ENCODE data around the gene KCNQ5. TPM values are rescaled to one million over a fixed set of nuclear protein-coding genes. Genes with fewer than 3 reads are reported as not detected.

The KCNQ5 gene
- total RNA-seq, 8 experiments from 2014 or later = 0.17 to 18.5 (median 1.7) TPM

DNA sequence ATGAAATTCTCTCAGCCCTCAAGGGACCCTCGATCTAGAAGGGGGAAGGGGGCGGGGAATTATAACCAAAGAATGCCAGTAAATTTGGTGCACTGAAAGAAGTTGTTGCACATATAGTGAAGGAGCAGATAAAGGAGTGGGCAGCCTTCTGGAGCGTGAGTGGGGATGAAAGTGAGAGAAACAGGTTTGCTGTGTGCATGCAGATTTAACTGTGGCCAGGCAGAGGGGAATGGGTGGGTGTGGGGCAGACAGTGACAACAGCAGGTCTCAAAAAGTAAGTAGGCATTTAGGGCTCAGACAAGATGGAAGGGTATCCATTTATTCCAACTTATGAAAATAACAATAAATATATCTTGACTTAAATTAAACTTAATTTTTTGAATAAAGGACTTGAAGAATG lies 149.1 kb downstream of the KCNQ5 start:
- WGBS, 10 experiments = 19 to 100% (median 80%) methylated on average over 1 to 3 of the region's 3 CpGs; no CpG with 5 or more reads in 1 of the 10 experiments
- no peak for ATAC-seq (replicated peaks in 6 of 8)

DNA sequence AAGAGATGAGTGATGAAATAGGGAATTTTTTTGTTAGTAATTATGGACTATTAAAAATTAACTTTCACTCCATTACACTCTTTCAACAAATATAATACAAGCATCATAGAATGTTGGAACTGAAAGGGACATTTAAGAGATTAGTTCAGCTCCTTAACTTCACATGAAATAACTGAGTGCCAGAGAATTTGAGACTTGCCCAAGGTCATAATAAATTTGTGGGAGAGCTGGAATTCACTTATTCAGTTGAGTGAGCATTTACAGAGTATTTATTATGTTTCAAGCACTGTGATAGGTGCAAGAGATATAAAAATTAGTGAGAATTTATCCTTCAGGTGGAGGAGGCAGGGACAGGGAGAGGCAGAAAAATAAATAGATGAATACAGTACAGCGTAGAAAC lies 154.6 kb downstream of the KCNQ5 start:
- 17 to 100% (median 100%) methylated on average over 1 of the region's 1 CpG; no CpG with 5 or more reads in 1 of the 10 experiments for WGBS, 10 experiments
- no peaks in the 10 kb centered on the region for H3K4me1 ChIP-seq (replicated peaks in 1 of 2)

More for the DNA sequence above, 149.1 kb downstream of the KCNQ5 start:
- no peak overlapping the region for H3K4me3 ChIP-seq
- in situ Hi-C loops (cut with MboI; ENCODE audit: low pct_unique_long_range_greater_than_20kb in 2 of 9, low sequenced_read_pairs in 9 of 9, unreplicated experiment in 9 of 9) = no loop called here
- H3K27ac ChIP-seq = no peak overlapping the region
- H3K4me1 ChIP-seq (replicated peaks in 1 of 2) = no peaks in the 10 kb centered on the region

DNA sequence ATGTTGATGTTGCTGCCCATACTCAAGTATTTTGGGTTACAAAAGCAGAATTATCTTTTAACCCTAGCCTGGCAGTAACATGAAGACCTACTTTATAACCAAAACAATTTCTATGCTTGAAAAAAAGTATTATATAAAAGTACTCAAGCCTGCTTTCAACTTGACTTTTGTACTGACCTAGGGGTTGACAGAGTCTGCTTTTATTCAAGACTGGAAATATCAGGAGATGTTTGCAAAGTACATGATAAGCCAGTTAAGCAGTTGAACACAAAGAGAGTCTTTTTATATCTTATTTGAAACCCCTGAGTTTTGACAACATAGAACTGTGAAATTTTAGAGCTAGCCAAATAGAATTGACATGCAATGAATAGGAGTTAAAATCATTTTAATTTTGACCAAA lies 159.8 kb downstream of the KCNQ5 start:
- Histone ChIP-seq H3K4me3 (no peak overlapping the region), H3K4me1 (replicated peaks in 1 of 2) (no peaks in the 10 kb centered on the region), H3K27ac (no peak overlapping the region)
- no peak for ATAC-seq (replicated peaks in 6 of 8)
- in situ Hi-C loops (cut with MboI; ENCODE audit: low pct_unique_long_range_greater_than_20kb in 2 of 9, low sequenced_read_pairs in 9 of 9, unreplicated experiment in 9 of 9) = no loop called here

More for the DNA sequence above, 154.6 kb downstream of the KCNQ5 start:
- in situ Hi-C loops (cut with MboI; ENCODE audit: low pct_unique_long_range_greater_than_20kb in 2 of 9, low sequenced_read_pairs in 9 of 9, unreplicated experiment in 9 of 9) = no loop called here
- H3K4me3 ChIP-seq = no peak overlapping the region
- no peak for ATAC-seq (replicated peaks in 6 of 8)
- no peak overlapping the region for H3K27ac ChIP-seq

DNA sequence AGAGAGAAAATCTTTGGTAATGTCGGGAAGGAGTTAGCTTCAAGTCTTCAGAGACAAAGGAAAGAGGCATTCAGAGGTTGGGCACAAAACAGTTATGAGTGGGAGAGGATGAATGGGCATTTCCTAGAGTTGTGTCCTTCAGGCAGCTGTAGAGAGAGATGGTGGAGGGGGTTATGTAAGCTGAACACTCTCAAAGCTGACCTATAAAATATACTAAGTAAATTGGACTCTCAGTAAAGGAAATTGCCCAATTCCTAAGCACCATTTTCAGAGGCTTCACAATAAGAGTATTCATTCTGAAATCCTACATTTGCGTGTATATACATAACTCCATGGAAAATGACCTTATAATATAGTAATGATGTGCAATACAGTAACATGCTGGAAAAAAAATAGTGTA lies 161.2 kb downstream of the KCNQ5 start:
- in situ Hi-C loops (cut with MboI; ENCODE audit: low pct_unique_long_range_greater_than_20kb in 2 of 9, low sequenced_read_pairs in 9 of 9, unreplicated experiment in 9 of 9) = no loop called here
- 40 to 100% (median 85%) methylated on average over 1 to 2 of the region's 2 CpGs for WGBS, 10 experiments
- Histone ChIP-seq H3K4me1 (replicated peaks in 1 of 2) (no peaks in the 10 kb centered on the region), H3K27ac (no peak overlapping the region), H3K4me3 (no peak overlapping the region)
- no peak for ATAC-seq (replicated peaks in 6 of 8)

DNA sequence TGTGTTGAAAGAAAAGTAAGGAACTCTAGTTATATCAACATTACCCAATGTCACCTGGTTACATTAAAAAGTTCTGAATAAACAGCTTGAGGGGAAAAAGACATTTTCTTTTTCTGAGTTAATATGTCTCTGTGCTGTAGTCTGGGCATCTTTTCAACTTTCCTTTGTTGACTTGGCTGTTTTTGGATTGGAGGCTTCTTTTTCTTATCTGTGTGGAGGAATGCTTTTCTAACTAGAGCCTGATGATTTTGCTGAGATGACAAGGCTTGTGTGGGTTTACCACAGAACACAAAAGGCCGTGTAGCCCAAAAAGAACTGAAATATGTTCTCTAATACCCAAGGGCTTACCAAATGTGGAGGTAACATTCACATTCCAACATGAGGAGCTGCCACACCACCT lies 161.8 kb downstream of the KCNQ5 start:
- Histone ChIP-seq H3K27ac (no peak overlapping the region), H3K4me1 (replicated peaks in 1 of 2) (no peaks in the 10 kb centered on the region), H3K4me3 (no peak overlapping the region)
- in situ Hi-C loops (cut with MboI; ENCODE audit: low pct_unique_long_range_greater_than_20kb in 2 of 9, low sequenced_read_pairs in 9 of 9, unreplicated experiment in 9 of 9) = no loop called here
- 50 to 75% (median 61%) methylated on average over 1 of the region's 1 CpG; no CpG with 5 or more reads in 6 of the 10 experiments for WGBS, 10 experiments
- no peak for ATAC-seq (replicated peaks in 6 of 8)

DNA sequence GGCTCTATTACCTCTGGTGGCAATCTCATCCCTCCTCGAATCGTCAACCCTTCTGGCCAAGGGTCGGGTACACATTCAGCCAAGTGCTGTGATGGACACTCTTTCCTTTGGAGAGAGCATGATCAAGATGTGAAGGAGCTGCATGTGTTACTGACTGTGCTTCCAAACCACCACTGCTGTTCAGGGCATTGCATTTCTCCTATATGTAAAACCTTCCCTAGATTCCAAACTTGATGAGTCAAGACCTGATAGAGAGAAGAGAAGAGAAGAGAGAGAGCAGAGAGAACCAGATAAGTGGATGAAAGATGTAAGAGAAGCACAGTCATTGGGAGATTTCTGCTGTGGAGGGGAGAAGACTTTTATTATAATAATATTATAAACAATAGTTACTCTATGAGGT lies 162.2 kb downstream of the KCNQ5 start:
- Histone ChIP-seq H3K27ac (no peak overlapping the region), H3K4me1 (replicated peaks in 1 of 2) (no peaks in the 10 kb centered on the region), H3K4me3 (no peak overlapping the region)
- WGBS, 10 experiments = 14 to 100% (median 76%) methylated on average over 1 to 3 of the region's 3 CpGs; no CpG with 5 or more reads in 5 of the 10 experiments
- in situ Hi-C loops (cut with MboI; ENCODE audit: low pct_unique_long_range_greater_than_20kb in 2 of 9, low sequenced_read_pairs in 9 of 9, unreplicated experiment in 9 of 9) = no loop called here
- no peak for ATAC-seq (replicated peaks in 6 of 8)

DNA sequence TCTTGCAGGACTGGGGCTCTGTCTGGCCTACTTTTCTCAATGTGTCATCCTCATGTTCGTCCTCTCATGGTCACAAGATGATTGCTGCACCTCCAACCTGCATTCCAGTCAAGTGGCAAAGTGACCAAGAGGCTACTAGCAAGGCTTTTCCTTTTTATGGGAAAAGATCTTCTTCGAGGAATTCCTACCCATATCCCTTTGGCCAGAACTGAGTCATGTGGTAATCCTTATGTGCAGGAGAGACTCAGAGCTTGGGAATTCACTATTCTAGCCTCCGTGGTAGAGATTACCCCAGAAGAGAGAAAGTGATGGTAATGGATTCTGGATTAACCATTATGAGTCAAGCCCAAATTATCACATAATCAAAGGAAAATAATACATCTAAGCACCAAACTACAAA lies 162.7 kb downstream of the KCNQ5 start:
- Histone ChIP-seq H3K27ac (no peak overlapping the region), H3K4me1 (replicated peaks in 1 of 2) (no peaks in the 10 kb centered on the region), H3K4me3 (no peak overlapping the region)
- ATAC-seq (replicated peaks in 6 of 8) = no peak
- in situ Hi-C loops (cut with MboI; ENCODE audit: low pct_unique_long_range_greater_than_20kb in 2 of 9, low sequenced_read_pairs in 9 of 9, unreplicated experiment in 9 of 9) = no loop called here
- 0 to 77% (median 65%) methylated on average over 1 to 3 of the region's 3 CpGs; no CpG with 5 or more reads in 2 of the 10 experiments for WGBS, 10 experiments

DNA sequence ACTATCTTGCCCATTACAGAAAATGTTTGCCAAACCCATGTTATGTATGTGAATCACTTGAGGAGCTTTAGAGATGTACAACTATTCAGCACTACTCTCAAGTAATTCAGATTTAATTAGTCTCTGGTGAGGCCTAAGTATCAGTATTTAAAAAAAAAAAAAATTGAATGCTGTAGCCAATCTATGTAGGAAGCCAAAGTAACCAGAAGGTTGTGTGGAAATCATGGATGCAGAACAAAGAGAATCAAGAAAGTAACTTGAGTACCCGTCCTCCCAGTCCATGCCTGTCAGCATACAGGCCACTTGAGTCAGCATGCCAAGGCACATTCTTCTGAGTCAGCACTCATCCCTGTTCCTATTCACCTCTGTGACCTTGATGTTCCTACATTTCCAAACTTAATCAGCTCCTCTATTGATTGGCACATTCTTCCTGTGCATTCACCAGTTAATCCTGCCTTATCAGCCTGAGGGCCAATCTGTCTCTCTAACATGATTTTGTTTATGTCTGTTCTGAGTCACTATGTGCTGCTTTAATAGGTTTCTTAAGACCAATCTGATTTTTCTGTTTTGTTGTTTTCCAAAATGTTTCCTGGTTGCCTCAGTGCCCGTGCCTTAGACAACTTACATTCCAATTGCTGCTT lies 165.6 kb downstream of the KCNQ5 start:
- H3K4me3 ChIP-seq = no peak overlapping the region
- 25 to 100% (median 67%) methylated on average over 1 to 2 of the region's 2 CpGs; no CpG with 5 or more reads in 3 of the 10 experiments for WGBS, 10 experiments
- no peak overlapping the region for H3K27ac ChIP-seq
- in situ Hi-C loops (cut with MboI; ENCODE audit: low pct_unique_long_range_greater_than_20kb in 2 of 9, low sequenced_read_pairs in 9 of 9, unreplicated experiment in 9 of 9) = no loop called here
- no peaks in the 10 kb centered on the region for H3K4me1 ChIP-seq (replicated peaks in 1 of 2)
- peak in 3 of 8 experiments; percentile 68 to 84 (median 73) for ATAC-seq (replicated peaks in 6 of 8)

DNA sequence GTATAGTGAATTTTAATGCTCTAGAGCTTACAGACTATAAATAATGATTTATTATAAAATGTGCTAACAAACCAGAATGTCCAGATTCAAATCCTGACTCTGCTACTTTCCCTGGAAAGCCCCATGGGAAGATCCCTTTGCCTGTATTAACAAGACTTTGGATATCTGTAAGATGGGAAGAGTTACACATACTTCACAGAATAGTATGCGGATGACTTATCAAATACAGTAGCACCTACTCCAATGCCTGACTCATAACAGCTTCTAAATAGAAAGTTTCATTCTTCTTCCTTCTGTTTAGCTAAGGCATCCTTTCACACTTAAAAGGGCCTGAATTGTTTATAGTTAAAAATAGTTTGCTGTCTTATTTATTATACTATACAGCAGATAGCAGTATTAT lies 166.3 kb downstream of the KCNQ5 start:
- in situ Hi-C loops (cut with MboI; ENCODE audit: low pct_unique_long_range_greater_than_20kb in 2 of 9, low sequenced_read_pairs in 9 of 9, unreplicated experiment in 9 of 9) = no loop called here
- Histone ChIP-seq H3K27ac (no peak overlapping the region), H3K4me1 (replicated peaks in 1 of 2) (no peaks in the 10 kb centered on the region), H3K4me3 (no peak overlapping the region)
- 83 to 100% (median 100%) methylated on average over 1 of the region's 1 CpG; no CpG with 5 or more reads in 3 of the 10 experiments for WGBS, 10 experiments
- ATAC-seq (replicated peaks in 6 of 8) = peak in 3 of 8 experiments; percentile 11 to 63 (median 53)

DNA sequence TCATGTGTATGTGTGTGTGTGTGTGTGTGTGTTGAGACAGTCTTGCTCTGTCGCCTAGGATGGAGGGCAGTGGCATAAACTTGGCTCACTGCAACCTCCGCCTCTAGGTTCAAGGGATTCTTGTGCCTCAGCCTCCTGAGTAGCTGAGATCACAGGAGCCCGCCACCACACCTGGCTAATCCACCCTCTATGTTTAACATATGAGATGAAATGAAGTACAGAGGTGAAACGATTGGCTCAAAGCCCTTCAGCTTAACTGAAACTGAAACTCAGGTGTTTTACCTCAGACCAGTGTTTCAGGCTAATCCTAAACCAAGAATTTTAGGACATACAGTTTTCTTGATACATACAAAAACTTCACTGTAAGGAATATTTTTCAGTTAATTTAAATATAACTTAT lies 167.3 kb downstream of the KCNQ5 start:
- Histone ChIP-seq H3K27ac (no peak overlapping the region), H3K4me3 (no peak overlapping the region), H3K4me1 (replicated peaks in 1 of 2) (no peaks in the 10 kb centered on the region)
- in situ Hi-C loops (cut with MboI; ENCODE audit: low pct_unique_long_range_greater_than_20kb in 2 of 9, low sequenced_read_pairs in 9 of 9, unreplicated experiment in 9 of 9) = no loop called here
- WGBS, 10 experiments = 79 to 100% (median 100%) methylated on average over 1 to 3 of the region's 4 CpGs; no CpG with 5 or more reads in 6 of the 10 experiments
- no peak for ATAC-seq (replicated peaks in 6 of 8)

DNA sequence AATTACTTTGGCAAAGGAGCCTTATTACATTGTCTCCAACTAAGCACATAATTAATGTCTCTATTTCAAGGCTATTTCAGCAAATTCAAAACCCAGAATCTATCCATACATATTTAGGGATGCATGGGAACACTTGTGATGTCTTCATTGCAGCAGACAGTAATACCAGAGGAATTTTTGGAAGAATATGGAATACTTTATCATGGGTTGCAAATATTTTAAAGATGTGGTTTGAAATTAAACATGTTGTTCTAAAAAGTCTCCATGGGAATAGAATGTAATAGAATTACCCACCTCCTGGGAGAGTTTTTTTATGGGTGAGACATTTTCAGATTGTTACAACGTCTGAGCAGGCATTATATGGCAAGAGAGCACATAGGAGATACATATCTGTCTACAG lies 170.8 kb downstream of the KCNQ5 start:
- H3K27ac ChIP-seq = no peak overlapping the region
- H3K4me1 ChIP-seq (replicated peaks in 1 of 2) = no peaks in the 10 kb centered on the region
- WGBS, 10 experiments = 0 to 83% (median 38%) methylated on average over 1 of the region's 1 CpG; no CpG with 5 or more reads in 4 of the 10 experiments
- H3K4me3 ChIP-seq = no peak overlapping the region
- in situ Hi-C loops (cut with MboI; ENCODE audit: low pct_unique_long_range_greater_than_20kb in 2 of 9, low sequenced_read_pairs in 9 of 9, unreplicated experiment in 9 of 9) = no loop called here
- ATAC-seq (replicated peaks in 6 of 8) = peak in 1 of 8 experiments; percentile 60

DNA sequence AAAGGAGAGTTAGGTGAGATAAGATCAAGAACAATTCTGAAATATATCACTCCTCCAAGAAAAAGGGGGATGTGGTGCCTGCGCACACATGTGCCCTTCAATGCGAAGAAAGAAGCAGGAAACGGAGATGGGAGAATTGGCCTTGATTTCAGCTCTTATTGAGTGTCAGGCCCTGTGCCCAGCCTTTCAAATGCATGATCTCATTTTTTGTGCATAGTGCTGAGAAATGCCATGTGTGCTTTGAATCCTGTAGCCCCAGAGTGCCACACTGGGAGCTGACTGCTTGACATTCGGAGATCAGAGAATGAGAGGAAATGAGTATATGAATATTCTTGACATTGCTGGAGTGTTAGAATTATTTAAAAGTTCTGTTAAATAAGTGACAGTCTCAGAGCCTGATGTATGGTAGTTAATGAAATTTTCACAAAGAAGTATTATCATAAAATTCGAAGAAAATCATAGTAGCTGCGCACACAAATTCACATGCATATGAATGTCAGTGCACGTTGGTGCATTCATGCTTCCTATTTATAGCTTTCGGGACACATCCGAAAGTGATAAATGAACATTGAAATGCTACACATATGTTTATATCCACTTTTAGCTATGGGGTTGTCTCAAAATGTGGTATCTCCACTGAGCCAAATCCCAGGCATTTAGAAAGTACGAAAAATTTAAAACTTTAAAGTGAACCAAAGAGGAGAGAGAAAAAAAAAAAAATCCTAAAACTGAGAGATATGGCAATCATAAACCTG lies 172.0 kb downstream of the KCNQ5 start:
- ATAC-seq (replicated peaks in 6 of 8) = peak in 2 of 8 experiments; percentile 48 to 53
- no peak overlapping the region for H3K27ac ChIP-seq
- WGBS, 10 experiments = 11 to 88% (median 72%) methylated on average over 6 to 10 of the region's 10 CpGs
- no peak overlapping the region for H3K4me3 ChIP-seq
- in situ Hi-C loops (cut with MboI; ENCODE audit: low pct_unique_long_range_greater_than_20kb in 2 of 9, low sequenced_read_pairs in 9 of 9, unreplicated experiment in 9 of 9) = no loop called here
- no peaks in the 10 kb centered on the region for H3K4me1 ChIP-seq (replicated peaks in 1 of 2)

DNA sequence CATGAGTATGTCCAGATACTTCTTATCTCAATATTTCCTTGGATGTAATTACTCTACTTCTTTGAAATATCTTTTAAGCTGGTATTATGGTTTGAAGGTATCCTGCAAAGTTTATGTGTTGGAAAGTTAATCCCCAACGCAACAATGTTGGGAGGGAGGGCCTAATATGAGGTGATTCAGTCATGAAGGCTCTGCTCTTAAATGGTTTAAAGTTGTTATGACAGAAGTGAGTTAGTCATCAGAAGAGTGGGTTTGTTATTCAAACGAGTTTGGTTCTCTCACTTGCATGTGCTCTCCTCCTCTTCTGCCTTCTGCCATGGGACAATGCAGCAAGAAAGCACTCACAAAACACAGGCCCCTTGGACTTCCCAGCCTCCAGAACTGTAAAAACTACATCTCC lies 176.3 kb downstream of the KCNQ5 start:
- 17 to 100% (median 54%) methylated on average over 1 to 2 of the region's 2 CpGs; no CpG with 5 or more reads in 2 of the 10 experiments for WGBS, 10 experiments
- no peak overlapping the region for H3K4me3 ChIP-seq
- in situ Hi-C loops (cut with MboI; ENCODE audit: low pct_unique_long_range_greater_than_20kb in 2 of 9, low sequenced_read_pairs in 9 of 9, unreplicated experiment in 9 of 9) = no loop called here
- no peaks in the 10 kb centered on the region for H3K4me1 ChIP-seq (replicated peaks in 1 of 2)
- no peak overlapping the region for H3K27ac ChIP-seq
- peak in 3 of 8 experiments; percentile 33 to 96 (median 92) for ATAC-seq (replicated peaks in 6 of 8)

Measured in motor neuron (in vitro differentiated cells).